ENCODE measurements around the gene OR2M4. TPM values are rescaled to one million over a fixed set of nuclear protein-coding genes. Genes with fewer than 3 reads are reported as not detected.

OR2M4 gene
- total RNA-seq, result under 1 TPM in 1 of 2 donors, not detected in 1; 0.11 TPM

- intact Hi-C loops (cut with DNase I), result no loop called here
- TF ChIP-seq POLR2A (IDR thresholded peaks at IDR 0.05) (no peak), POLR2AphosphoS5 (IDR thresholded peaks at IDR 0.05) (no peak), CTCF (IDR thresholded peaks at IDR 0.05) (no peak)
- Histone ChIP-seq H3K9me3 (no peaks in the 10 kb centered on the region), H3K4me1 (replicated peaks) (no peaks in the 10 kb centered on the region), H3K27me3 (replicated peaks; ENCODE audit: insufficient read depth) (no peaks in the 10 kb centered on the region), H3K36me3 (no peaks in the 10 kb centered on the region), H3K27ac (no peak within 1 kb of the TSS), H3K4me3 (no peak within 1 kb of the TSS)
- DNase-seq (ENCODE audit: low spot score), result no peak
- 78% methylated on average over 2 of the region's 2 CpGs for WGBS
Observed at GRCh38 chr1:248231117-248231516, at the start of gene OR2M4. Gene OR2M4, plus strand, starts transcription at chr1:248231417. Its CDS starts 7,512 bp downstream, at chr1:248238929.

- Histone ChIP-seq H3K27ac (no peak overlapping the region), H3K36me3 (no peaks in the 10 kb centered on the region), H3K4me3 (no peak overlapping the region), H3K9me3 (no peaks in the 10 kb centered on the region), H3K4me1 (replicated peaks) (no peaks in the 10 kb centered on the region), H3K27me3 (replicated peaks; ENCODE audit: insufficient read depth) (no peaks in the 10 kb centered on the region)
- intact Hi-C loops (cut with DNase I), result no loop called here
- no peak for DNase-seq (ENCODE audit: low spot score)
- TF ChIP-seq POLR2A (IDR thresholded peaks at IDR 0.05) (no peak), POLR2AphosphoS5 (IDR thresholded peaks at IDR 0.05) (no peak), CTCF (IDR thresholded peaks at IDR 0.05) (no peak)
- WGBS, result 65% methylated on average over 7 of the region's 7 CpGs
Observed at GRCh38 chr1:248183996-248184395, 47.2 kb upstream of the OR2M4 start.

GRCh38 chr1:248187363-248187762 lies 43.9 kb upstream of the OR2M4 start:
- Histone ChIP-seq H3K27ac (no peak overlapping the region), H3K36me3 (no peaks in the 10 kb centered on the region), H3K4me1 (replicated peaks) (no peaks in the 10 kb centered on the region), H3K27me3 (replicated peaks; ENCODE audit: insufficient read depth) (no peaks in the 10 kb centered on the region), H3K9me3 (no peaks in the 10 kb centered on the region), H3K4me3 (no peak overlapping the region)
- intact Hi-C loops (cut with DNase I), result no loop called here
- TF ChIP-seq POLR2AphosphoS5 (IDR thresholded peaks at IDR 0.05) (no peak), CTCF (IDR thresholded peaks at IDR 0.05) (no peak), POLR2A (IDR thresholded peaks at IDR 0.05) (no peak)
- DNase-seq (ENCODE audit: low spot score), result no peak
- 75% methylated on average over 3 of the region's 3 CpGs for WGBS

GRCh38 chr1:248189026-248189425 lies 42.2 kb upstream of the OR2M4 start:
- TF ChIP-seq POLR2AphosphoS5 (IDR thresholded peaks at IDR 0.05), result no peak
- TF ChIP-seq CTCF (IDR thresholded peaks at IDR 0.05), result no peak
- TF ChIP-seq POLR2A (IDR thresholded peaks at IDR 0.05), result no peak
- intact Hi-C loops (cut with DNase I), result no loop called here
- H3K9me3 ChIP-seq, result no peaks in the 10 kb centered on the region
- H3K27me3 ChIP-seq (replicated peaks; ENCODE audit: insufficient read depth), result no peaks in the 10 kb centered on the region
- WGBS, result 34% methylated on average over 10 of the region's 11 CpGs
- no peak for DNase-seq (ENCODE audit: low spot score)
- no peaks in the 10 kb centered on the region for H3K4me1 ChIP-seq (replicated peaks)
- no peak overlapping the region for H3K4me3 ChIP-seq
- no peak overlapping the region for H3K27ac ChIP-seq
- H3K36me3 ChIP-seq, result no peaks in the 10 kb centered on the region

- Histone ChIP-seq H3K9me3 (no peaks in the 10 kb centered on the region), H3K36me3 (no peaks in the 10 kb centered on the region), H3K27ac (no peak overlapping the region), H3K4me3 (no peak overlapping the region), H3K27me3 (replicated peaks; ENCODE audit: insufficient read depth) (no peaks in the 10 kb centered on the region), H3K4me1 (replicated peaks) (no peaks in the 10 kb centered on the region)
- DNase-seq (ENCODE audit: low spot score), result no peak
- WGBS, result 90% methylated on average over 1 of the region's 1 CpG
- intact Hi-C loops (cut with DNase I), result no loop called here
- TF ChIP-seq POLR2AphosphoS5 (IDR thresholded peaks at IDR 0.05) (no peak), POLR2A (IDR thresholded peaks at IDR 0.05) (no peak), CTCF (IDR thresholded peaks at IDR 0.05) (no peak)
Observed at GRCh38 chr1:248194117-248194516, 37.1 kb upstream of the OR2M4 start.
